A549 (cell line): ENCODE measurements around the gene IGLON5. TPM values are rescaled to one million over a fixed set of nuclear protein-coding genes. Genes with fewer than 3 reads are reported as not detected.

ENCODE experiments used
- ATAC-seq, 2 experiments: fragments of 200-7000 bp in 1 of 2; fragments of >200 bp in 1 of 2; cut with Nextera tagmentation in 1 of 2; cut with Tn5 transposase in 1 of 2; 3 replicates each; pipeline versions ENCODE4 v1.8.0 to v1.9.1; 2018 to 2020; ENCODE audit warnings: mild to moderate bottlenecking in 1 of 2, moderate library complexity in 1 of 2
- CTCF ChIA-PET: fragments of 300-600 bp; sonication (Branson Sonifier 250); formaldehyde crosslinking; extraction: SDS; loops from one replicate; lab custom pipeline; 2021; ENCODE audit warnings: antibody characterized with exemption, inconsistent platforms; lab: Yijun Ruan, JAX
- POLR2A ChIA-PET: fragments of 350-600 bp; formaldehyde crosslinking; extraction: SDS; loops from one replicate; lab custom pipeline; 2021; ENCODE audit warnings: antibody characterized with exemption, inconsistent platforms; lab: Yijun Ruan, JAX
- DNase-seq, 2 experiments: peaks; one replicate each; pipeline versions ENCODE4 v3.0.0 to v3.0.0-alpha.2; 2011 to 2016; ENCODE audit warnings: low read depth in 1 of 2, low spot score in 1 of 2
- FAIRE-seq: peaks from 2 replicates; lab custom pipeline; 2011; peaks lifted over from hg19 to GRCh38; lab: Jason Lieb, UNC
- H3K27ac ChIP-seq, 2 experiments: fragments of >200 bp; sonication (Bioruptor Twin); formaldehyde crosslinking; 3 replicates each; pipeline ENCODE4 v1.5.1; 2016 to 2017
- H3K4me1 ChIP-seq: fragments of >200 bp; sonication (Bioruptor Twin); formaldehyde crosslinking; 3 replicates; pipeline ENCODE4 v1.6.1; 2016
- H3K4me2 ChIP-seq: fragments of >200 bp; sonication (Bioruptor Twin); formaldehyde crosslinking; 3 replicates; pipeline ENCODE4 v1.6.1; 2016
- H3K4me3 ChIP-seq: fragments of >200 bp; sonication (Bioruptor Twin); formaldehyde crosslinking; 3 replicates; pipeline ENCODE4 v1.5.1; 2016
- H3K9me3 ChIP-seq: fragments of >200 bp; sonication (Bioruptor Twin); formaldehyde crosslinking; 3 replicates; pipeline ENCODE4 v1.6.1; 2016
- BCL3 ChIP-seq: fragments of >200 bp; sonication (Bioruptor Twin); formaldehyde crosslinking; IDR thresholded peaks from 3 replicates; pipeline ENCODE4 v1.6.1; 2016
- CHD2 ChIP-seq: fragments of 150-350 bp; IDR thresholded peaks from 2 replicates; pipeline ENCODE4 v1.6.1; 2014; ENCODE audit warnings: low read length; ENCODE audit not compliant: partially characterized antibody
- CTCF ChIP-seq: fragments of >200 bp; sonication (Bioruptor Twin); formaldehyde crosslinking; IDR thresholded peaks from 3 replicates; pipeline ENCODE4 v1.5.1; 2016
- EHMT2 ChIP-seq: fragments of 200-600 bp; sonication (generic); IDR thresholded peaks from 2 replicates; pipeline ENCODE4 v1.6.1; 2016; ENCODE audit warnings: antibody characterized with exemption, low read depth, mild to moderate bottlenecking, moderate library complexity
- ELK1 ChIP-seq: fragments of 150-350 bp; IDR thresholded peaks from 2 replicates; pipeline ENCODE4 v1.6.1; 2014; ENCODE audit warnings: low read depth, mild to moderate bottlenecking, low read length
- EP300 ChIP-seq, 2 experiments: fragments of >200 bp; sonication (Bioruptor Twin); formaldehyde crosslinking; IDR thresholded peaks; 2 replicates in 1 of 2; 3 replicates in 1 of 2; pipeline ENCODE4 v1.6.1; 2016 to 2017
- FOSB ChIP-seq: fragments of 250-450 bp; sonication (Bioruptor Pico); IDR thresholded peaks from 2 replicates; pipeline ENCODE4 v1.5.0; 2020; ENCODE audit warnings: mild to moderate bottlenecking, moderate library complexity
- FOXS1 ChIP-seq: fragments of 250-450 bp; sonication (Bioruptor Pico); IDR thresholded peaks from 2 replicates; pipeline ENCODE4 v1.5.0; 2020; ENCODE audit warnings: mild to moderate bottlenecking, moderate library complexity
- JUNB ChIP-seq: fragments of >200 bp; sonication (Bioruptor Twin); formaldehyde crosslinking; IDR thresholded peaks from 2 replicates; pipeline ENCODE4 v1.6.1; 2016
- MAFK ChIP-seq: fragments of 450-650 bp; IDR thresholded peaks from 2 replicates; pipeline ENCODE4 v1.6.1; 2014; ENCODE audit not compliant: partially characterized antibody
- PBX3 ChIP-seq: IDR thresholded peaks from 2 replicates; pipeline ENCODE4 v1.6.1; 2012
- PHF8 ChIP-seq: fragments of 200-600 bp; sonication (generic); IDR thresholded peaks from 2 replicates; pipeline ENCODE4 v1.6.1; 2016; ENCODE audit warnings: low read depth, mild to moderate bottlenecking, antibody characterized with exemption, moderate library complexity, borderline replicate concordance
- POLR2A ChIP-seq: IDR thresholded peaks from 2 replicates; pipeline ENCODE4 v1.6.1; 2012; ENCODE audit warnings: mild to moderate bottlenecking, low read length
- RAD21 ChIP-seq, 2 experiments: fragments of >200 bp in 1 of 2; sonication (Bioruptor Twin) in 1 of 2; formaldehyde crosslinking in 1 of 2; IDR thresholded peaks in 1 of 2; conservative IDR thresholded peaks in 1 of 2; 2 replicates in 1 of 2; 3 replicates in 1 of 2; pipeline ENCODE4 v1.6.1; 2012 to 2018; ENCODE audit warnings: inconsistent platforms in 1 of 2
- REST ChIP-seq: fragments of 200-600 bp; sonication (generic); IDR thresholded peaks from 2 replicates; pipeline ENCODE4 v1.6.1; 2016; ENCODE audit warnings: antibody characterized with exemption, mild to moderate bottlenecking, moderate library complexity
- SREBF2 ChIP-seq: fragments of 450-650 bp; IDR thresholded peaks from 2 replicates; pipeline ENCODE4 v1.6.1; 2014; ENCODE audit warnings: mild to moderate bottlenecking, moderate library complexity
- TP53 ChIP-seq: fragments of 250-450 bp; sonication (Bioruptor Pico); IDR thresholded peaks from 2 replicates; pipeline ENCODE4 v1.5.0; 2021; ENCODE audit warnings: mild to moderate bottlenecking, moderate library complexity
- ZFP36 ChIP-seq: fragments of 450-650 bp; IDR thresholded peaks from 2 replicates; pipeline ENCODE4 v1.6.1; 2014; ENCODE audit warnings: borderline replicate concordance; ENCODE audit not compliant: partially characterized antibody
- WGBS: methylation state at CpG from one replicate; pipeline ENCODE4 v1.1.6; 2017; ENCODE audit errors: missing lambda C conversion rate; 5-methylcytosine and 5-hydroxymethylcytosine counted together
- polyA plus RNA-seq, 4 experiments: library from polyadenylated mRNA; depleted of rRNA in 3 of 4; stranded (reverse); fragments of >200 nt; fragmentation: RNase III in 1 of 4; extraction: RNeasy Plus Mini Kit Qiagen cat#74134 plus additional on column Dnase treatment in 1 of 4; gene quantifications; 2 replicates in 3 of 4; 3 replicates in 1 of 4; pipeline ENCODE4 v1.2.3, GENCODE V29; 2011 to 2017

The IGLON5 gene
- polyA plus RNA-seq, 2 of the 4 experiments (the other 2 are of a cell fraction): 0.04 to 0.06 TPM

- H3K27ac ChIP-seq: no peak overlapping the region
- no peak for TF ChIP-seq EP300 (IDR thresholded peaks at IDR 0.05)
- no peak for TF ChIP-seq FOXS1 (CRISPR knock-in tag)
- TF ChIP-seq MAFK: no peak
- no peak for TF ChIP-seq RAD21 (conservative IDR thresholded peaks at IDR 0.05 in 1 of 2, IDR thresholded peaks at IDR 0.05 in 1 of 2)
- no peak for TF ChIP-seq ZFP36
- no peak for TF ChIP-seq EHMT2
- no peak for TF ChIP-seq POLR2A
- TF ChIP-seq JUNB: no peak
- no peak for TF ChIP-seq CHD2
- no peak for TF ChIP-seq PBX3
- no peak for TF ChIP-seq BCL3
- no peak for TF ChIP-seq CTCF
- TF ChIP-seq PHF8: no peak
- no peak for TF ChIP-seq SREBF2
- no peak for TF ChIP-seq ELK1
- no peaks in the 10 kb centered on the region for H3K4me1 ChIP-seq
- DNase-seq (no peak), ATAC-seq (no peak), FAIRE-seq (no peak)
- POLR2A ChIA-PET: no interaction called here
- H3K4me3 ChIP-seq: no peak overlapping the region
- WGBS: 71% methylated on average over 11 of the region's 11 CpGs
- no peaks in the 10 kb centered on the region for H3K9me3 ChIP-seq
- CTCF ChIA-PET: no interaction called here
- H3K4me2 ChIP-seq: no peak overlapping the region
Observed at GRCh38 chr19:51375504-51376221, 64.2 kb downstream of the IGLON5 start.

GRCh38 chr19:51377422-51377821 lies 66.0 kb downstream of the IGLON5 start:
- no peak overlapping the region for H3K27ac ChIP-seq
- peaks cover 9% of the 10 kb centered on the region; the same call in 1 of the 3 replicates for H3K9me3 ChIP-seq
- H3K4me2 ChIP-seq: no peak overlapping the region
- no peak for TF ChIP-seq REST
- TF ChIP-seq FOSB: no peak
- TF ChIP-seq TP53 (CRISPR knock-in tag): no peak
- DNase-seq: no peak
- ChIA-PET POLR2A (no interaction called here), CTCF (interaction anchor here (1.2 kb wide), 1 partner anchor 44 kb away, joined by 4 read pairs; no protein-coding TSS in a partner anchor)
- no peak for ATAC-seq
- H3K4me1 ChIP-seq: no peaks in the 10 kb centered on the region
- FAIRE-seq: no peak
- WGBS: 76% methylated on average over 2 of the region's 2 CpGs
- H3K4me3 ChIP-seq: no peak overlapping the region
